ENCODE measurements around the gene DPP8. TPM values are rescaled to one million over a fixed set of nuclear protein-coding genes. Genes with fewer than 3 reads are reported as not detected.
"Not testable (repeated sequence)": the region's sequence is repeated elsewhere in the genome, so short reads cannot be mapped to it uniquely, and the experiment has no call there.

DPP8 gene
- total RNA-seq, 1 donor from 2014 or later: 39.0 TPM

- Mint-ChIP-seq H3K4me3 (no peak overlapping the region), H3K9me3 (no peaks in the 10 kb centered on the region), H3K36me3 (peaks cover 7% of the 10 kb centered on the region), H3K27ac (no peak overlapping the region), H3K4me1 (peaks cover 40% of the 10 kb centered on the region), H3K27me3 (ENCODE audit: insufficient read depth, low read depth) (peaks cover 4% of the 10 kb centered on the region)
- peaks cover 5% of the 10 kb centered on the region for H4K20me1 ChIP-seq (ENCODE audit: low read depth)
- H3K27me3 ChIP-seq: peaks cover 32% of the 10 kb centered on the region
- peaks cover 27% of the 10 kb centered on the region for H3K4me1 ChIP-seq
- no peak for DNase-seq (ENCODE audit: low spot score)
- no peak overlapping the region for H3K9ac ChIP-seq
- no peaks in the 10 kb centered on the region for H3K79me2 ChIP-seq (ENCODE audit: low read depth)
- H3K9me3 ChIP-seq (ENCODE audit: low read depth): no peaks in the 10 kb centered on the region
- H3K4me3 ChIP-seq: no peak overlapping the region
- no peaks in the 10 kb centered on the region for H3K36me3 ChIP-seq
- no peak overlapping the region for H3K4me2 ChIP-seq
- TF ChIP-seq EZH2phosphoT487 (IDR thresholded peaks at IDR 0.05): no peak
- no peak for TF ChIP-seq CTCF (IDR thresholded peaks at IDR 0.05)
- no peak for TF ChIP-seq EZH2 (IDR thresholded peaks at IDR 0.05)
- no peak overlapping the region for H3K27ac ChIP-seq
- peaks cover 29% of the 10 kb centered on the region for H3F3A ChIP-seq (ENCODE audit: low read depth)
- no peak overlapping the region for H2AFZ ChIP-seq (replicated peaks)
Measured at GRCh38 chr15:65399997-65400396, 117.5 kb downstream of the DPP8 start.

- peaks cover 7% of the 10 kb centered on the region for H3K36me3 Mint-ChIP-seq
- no peak overlapping the region for H2AFZ ChIP-seq (replicated peaks)
Measured at GRCh38 chr15:65399001-65399706, 118.3 kb downstream of the DPP8 start.

GRCh38 chr15:65398486-65398885 lies 119.0 kb downstream of the DPP8 start:
- not testable (repeated sequence) for H3K4me3 Mint-ChIP-seq; H3K9me3 Mint-ChIP-seq; H3K9me3 ChIP-seq (ENCODE audit: low read depth); H3K27ac ChIP-seq; H3K27ac Mint-ChIP-seq; H2AFZ ChIP-seq (replicated peaks); H3K27me3 Mint-ChIP-seq (ENCODE audit: insufficient read depth, low read depth); DNase-seq (ENCODE audit: low spot score); H3K9ac ChIP-seq; H3K36me3 ChIP-seq; H3K36me3 Mint-ChIP-seq; H4K20me1 ChIP-seq (ENCODE audit: low read depth); H3K79me2 ChIP-seq (ENCODE audit: low read depth); H3K4me3 ChIP-seq; H3K4me2 ChIP-seq
- Histone ChIP-seq H3K4me1 (peaks cover 14% of the 10 kb centered on the region), H3F3A (ENCODE audit: low read depth) (peaks cover 20% of the 10 kb centered on the region), H3K27me3 (peaks cover 32% of the 10 kb centered on the region)
- peaks cover 27% of the 10 kb centered on the region for H3K4me1 Mint-ChIP-seq

More at GRCh38 chr15:65399001-65399706, 118.3 kb downstream of the DPP8 start:
- no peak for DNase-seq (ENCODE audit: low spot score)
- H3K4me3 ChIP-seq: no peak overlapping the region
- no peak overlapping the region for H3K4me2 ChIP-seq
- Mint-ChIP-seq H3K27me3 (ENCODE audit: insufficient read depth, low read depth) (peaks cover 4% of the 10 kb centered on the region), H3K4me1 (peaks cover 32% of the 10 kb centered on the region), H3K4me3 (no peak overlapping the region), H3K27ac (no peak overlapping the region), H3K9me3 (no peaks in the 10 kb centered on the region)
- no peak for TF ChIP-seq EZH2 (IDR thresholded peaks at IDR 0.05)
- TF ChIP-seq CTCF (IDR thresholded peaks at IDR 0.05): no peak
- no peak for TF ChIP-seq EZH2phosphoT487 (IDR thresholded peaks at IDR 0.05)
- H3K4me1 ChIP-seq: peaks cover 19% of the 10 kb centered on the region
- peaks cover 32% of the 10 kb centered on the region for H3K27me3 ChIP-seq
- peaks cover 5% of the 10 kb centered on the region for H4K20me1 ChIP-seq (ENCODE audit: low read depth)
- no peaks in the 10 kb centered on the region for H3K79me2 ChIP-seq (ENCODE audit: low read depth)
- peaks cover 21% of the 10 kb centered on the region for H3F3A ChIP-seq (ENCODE audit: low read depth)
- no peak overlapping the region for H3K9ac ChIP-seq
- H3K36me3 ChIP-seq: no peaks in the 10 kb centered on the region
- no peak overlapping the region for H3K27ac ChIP-seq
- H3K9me3 ChIP-seq (ENCODE audit: low read depth): no peaks in the 10 kb centered on the region

GRCh38 chr15:65396965-65397317 lies 120.5 kb downstream of the DPP8 start:
- Histone ChIP-seq H3K27ac (no peak overlapping the region), H3K27me3 (peaks cover 32% of the 10 kb centered on the region), H3K79me2 (ENCODE audit: low read depth) (no peaks in the 10 kb centered on the region), H3F3A (ENCODE audit: low read depth) (peaks cover 15% of the 10 kb centered on the region), H3K4me2 (peak overlapping the region; percentile 71), H2AFZ (replicated peaks) (no peak overlapping the region), H3K4me3 (peak overlapping the region; percentile 31), H3K36me3 (no peaks in the 10 kb centered on the region), H4K20me1 (ENCODE audit: low read depth) (peaks cover 5% of the 10 kb centered on the region), H3K4me1 (peaks cover 12% of the 10 kb centered on the region), H3K9me3 (ENCODE audit: low read depth) (no peaks in the 10 kb centered on the region), H3K9ac (no peak overlapping the region)
- H3K27me3 Mint-ChIP-seq (ENCODE audit: insufficient read depth, low read depth): peaks cover 7% of the 10 kb centered on the region
- no peaks in the 10 kb centered on the region for H3K9me3 Mint-ChIP-seq
- H3K27ac Mint-ChIP-seq: no peak overlapping the region
- peaks cover 7% of the 10 kb centered on the region for H3K36me3 Mint-ChIP-seq
- peak; percentile 20 for TF ChIP-seq EZH2phosphoT487 (IDR thresholded peaks at IDR 0.05)
- TF ChIP-seq EZH2 (IDR thresholded peaks at IDR 0.05): no peak
- H3K4me1 Mint-ChIP-seq: peaks cover 26% of the 10 kb centered on the region
- H3K4me3 Mint-ChIP-seq: no peak overlapping the region
- DNase-seq (ENCODE audit: low spot score): no peak

Measured in neural progenitor cell (in vitro differentiated cells).